ENCODE measurements around the gene MTA3. TPM values are rescaled to one million over a fixed set of nuclear protein-coding genes. Genes with fewer than 3 reads are reported as not detected.

The MTA3 gene
- total and polyA plus RNA-seq, 2 donors (not counting 1 experiment from before 2014, with no cell fraction given) = 13.4 to 33.2 TPM

GRCh38 chr2:42787788-42788477 is 219.5 kb downstream of the MTA3 start:
- H3K9me3 Mint-ChIP-seq (ENCODE audit: insufficient read depth) = no peaks in the 10 kb centered on the region
- no peak overlapping the region for H3K4me3 Mint-ChIP-seq
- Histone ChIP-seq H3K4me2 (replicated peaks; ENCODE audit: low read depth, low read length, poor library complexity, severe bottlenecking) (no peak overlapping the region), H3K27me3 (replicated peaks in 1 of 4; ENCODE audit: control extremely low read depth in 1 of 4, control insufficient read depth in 3 of 4, insufficient read depth in 4 of 4, low read length in 3 of 4) (no peaks in the 10 kb centered on the region), H3K9me3 (ENCODE audit: control extremely low read depth in 1 of 3, control insufficient read depth in 2 of 3, insufficient read depth in 1 of 3, low read length in 2 of 3) (no peaks in the 10 kb centered on the region), H3K36me3 (replicated peaks in 1 of 2; ENCODE audit: control extremely low read depth in 1 of 2, control insufficient read depth in 1 of 2, extremely low read depth in 1 of 2, insufficient read depth in 2 of 2, low read length in 1 of 2) (no peaks in the 10 kb centered on the region), H3K27ac (ENCODE audit: low read length in 2 of 2) (no peak overlapping the region), H3K4me1 (ENCODE audit: control insufficient read depth in 2 of 2, insufficient read depth in 2 of 2, low read length in 2 of 2) (peaks cover 6 to 11% of the 10 kb centered on the region in 2 donors), H2AFZ (ENCODE audit: insufficient read depth, low read depth, low read length, poor library complexity, severe bottlenecking) (no peak overlapping the region), H3K79me2 (ENCODE audit: control insufficient read depth, insufficient read depth, low read length) (peaks cover 30% of the 10 kb centered on the region), H3K4me3 (ENCODE audit: control extremely low read depth in 1 of 5, extremely low read depth in 1 of 5, insufficient read depth in 1 of 5, low read depth in 2 of 5, low read length in 4 of 5) (no peak overlapping the region), H3K9ac (ENCODE audit: low read length) (no peak overlapping the region), H4K20me1 (ENCODE audit: control insufficient read depth, insufficient read depth, low read length, poor library complexity, severe bottlenecking) (no peaks in the 10 kb centered on the region)
- intact Hi-C loops (cut with micrococcal nuclease) = no loop called here
- ChIA-PET CTCF (no interaction called here), POLR2A (no interaction called here)
- no peak for TF ChIP-seq CTCF (IDR thresholded peaks at IDR 0.05)
- TF ChIP-seq EZH2 (IDR thresholded peaks at IDR 0.05; ENCODE audit: borderline replicate concordance, insufficient read depth, low read depth, low read length, poor library complexity, severe bottlenecking) = no peak
- ATAC-seq (ENCODE audit: low read depth) (no peak), DNase-seq (no peak)
- no peaks in the 10 kb centered on the region for H3K27me3 Mint-ChIP-seq
- peaks cover 14% of the 10 kb centered on the region for H3K4me1 Mint-ChIP-seq
- H3K27ac Mint-ChIP-seq = no peak overlapping the region
- WGBS (ENCODE audit: insufficient coverage) = 79% methylated on average over 6 of the region's 12 CpGs

GRCh38 chr2:42788478-42788793 is 220.0 kb downstream of the MTA3 start:
- H3K4me1 ChIP-seq (ENCODE audit: control insufficient read depth in 2 of 2, insufficient read depth in 2 of 2, low read length in 2 of 2) = peaks cover 9 to 15% of the 10 kb centered on the region in 2 donors
- no peak overlapping the region for H2AFZ ChIP-seq (ENCODE audit: insufficient read depth, low read depth, low read length, poor library complexity, severe bottlenecking)
- DNase-seq (no peak), ATAC-seq (ENCODE audit: low read depth) (no peak)
- H4K20me1 ChIP-seq (ENCODE audit: control insufficient read depth, insufficient read depth, low read length, poor library complexity, severe bottlenecking) = no peaks in the 10 kb centered on the region
- no peak overlapping the region for H3K4me2 ChIP-seq (replicated peaks; ENCODE audit: low read depth, low read length, poor library complexity, severe bottlenecking)
- no peak overlapping the region for H3K27ac ChIP-seq (ENCODE audit: low read length in 2 of 2)
- Mint-ChIP-seq H3K4me3 (no peak overlapping the region), H3K27me3 (no peaks in the 10 kb centered on the region), H3K4me1 (peaks cover 17% of the 10 kb centered on the region), H3K27ac (no peak overlapping the region), H3K9me3 (ENCODE audit: insufficient read depth) (no peaks in the 10 kb centered on the region)
- no peak overlapping the region for H3K9ac ChIP-seq (ENCODE audit: low read length)
- no peaks in the 10 kb centered on the region for H3K27me3 ChIP-seq (replicated peaks in 1 of 4; ENCODE audit: control extremely low read depth in 1 of 4, control insufficient read depth in 3 of 4, insufficient read depth in 4 of 4, low read length in 3 of 4)
- H3K9me3 ChIP-seq (ENCODE audit: control extremely low read depth in 1 of 3, control insufficient read depth in 2 of 3, insufficient read depth in 1 of 3, low read length in 2 of 3) = no peaks in the 10 kb centered on the region
- POLR2A ChIA-PET = no interaction called here
- TF ChIP-seq CTCF (IDR thresholded peaks at IDR 0.05) (no peak), EZH2 (IDR thresholded peaks at IDR 0.05; ENCODE audit: borderline replicate concordance, insufficient read depth, low read depth, low read length, poor library complexity, severe bottlenecking) (no peak)
- H3K79me2 ChIP-seq (ENCODE audit: control insufficient read depth, insufficient read depth, low read length) = peaks cover 35% of the 10 kb centered on the region
- CTCF ChIA-PET = no interaction called here
- no peak overlapping the region for H3K4me3 ChIP-seq (ENCODE audit: control extremely low read depth in 1 of 5, extremely low read depth in 1 of 5, insufficient read depth in 1 of 5, low read depth in 2 of 5, low read length in 4 of 5)
- no peaks in the 10 kb centered on the region for H3K36me3 ChIP-seq (replicated peaks in 1 of 2; ENCODE audit: control extremely low read depth in 1 of 2, control insufficient read depth in 1 of 2, extremely low read depth in 1 of 2, insufficient read depth in 2 of 2, low read length in 1 of 2)
- WGBS (ENCODE audit: insufficient coverage) = 78% methylated on average over 6 of the region's 9 CpGs
- intact Hi-C loops (cut with micrococcal nuclease) = no loop called here

Measured in B cell (primary cell).